SKM-1 treated with dmso at 0.1 percent for 144 hours (cell line): ENCODE measurements around the gene HSD3B7.
"Not testable (repeated sequence)": the region's sequence is repeated elsewhere in the genome, so short reads cannot be mapped to it uniquely, and the experiment has no call there.

ENCODE experiments used
- DNase-seq: peaks from one replicate; lab custom pipeline; 2025; ENCODE audit not compliant: unreplicated experiment; lab: John Stamatoyannopoulos, UW

Gene HSD3B7

GRCh38 chr16:31017756-31018155, 32.7 kb downstream of the HSD3B7 start:
- not testable (repeated sequence) for DNase-seq

GRCh38 chr16:31020536-31020935, 35.5 kb downstream of the HSD3B7 start:
- DNase-seq = no peak

GRCh38 chr16:31022544-31023251, 37.7 kb downstream of the HSD3B7 start:
- DNase-seq = no peak

GRCh38 chr16:31023252-31023602, 38.2 kb downstream of the HSD3B7 start:
- DNase-seq = no peak

GRCh38 chr16:31023627-31024226, 38.7 kb downstream of the HSD3B7 start:
- no peak for DNase-seq

GRCh38 chr16:31025339-31025738, 40.3 kb downstream of the HSD3B7 start:
- no peak for DNase-seq

- no peak for DNase-seq
Measured at GRCh38 chr16:31029272-31029671, 44.3 kb downstream of the HSD3B7 start.

GRCh38 chr16:31031276-31031675, 46.3 kb downstream of the HSD3B7 start:
- DNase-seq = no peak

- peak; percentile 94 for DNase-seq
Measured at GRCh38 chr16:31032736-31033708, 48.0 kb downstream of the HSD3B7 start, which contains the start of gene STX4. Gene STX4, plus strand, starts transcription at chr16:31033558. Its CDS starts 248 bp downstream, at chr16:31033806.

GRCh38 chr16:31033709-31034492, 48.9 kb downstream of the HSD3B7 start:
- DNase-seq = peak; percentile 85

GRCh38 chr16:31036691-31037090, 51.7 kb downstream of the HSD3B7 start:
- DNase-seq = peak; percentile 42
